OCI-LY3 (cell line): Measurements from ENCODE around the gene TXNL4A.

Experiments used
- EZH2phosphoT487 ChIP-seq: fragments of 200-600 bp; shearing (Covaris generic); IDR thresholded peaks from 2 replicates; pipeline ENCODE4 v1.6.1; 2018; ENCODE audit warnings: antibody characterized with exemption, mixed run types, low read depth
- TF ChIP-seq, protein P1 (sequence below): fragments of 200-600, 300-600 bp; sonication (generic); IDR thresholded peaks from 2 replicates; pipeline ENCODE4 v1.5.1; 2014; ENCODE audit warnings: antibody characterized with exemption, low read length, low read depth

GRCh38 chr18:79963658-79964329 is 24.6 kb downstream of the TXNL4A start:
- TF ChIP-seq, protein P1, sequence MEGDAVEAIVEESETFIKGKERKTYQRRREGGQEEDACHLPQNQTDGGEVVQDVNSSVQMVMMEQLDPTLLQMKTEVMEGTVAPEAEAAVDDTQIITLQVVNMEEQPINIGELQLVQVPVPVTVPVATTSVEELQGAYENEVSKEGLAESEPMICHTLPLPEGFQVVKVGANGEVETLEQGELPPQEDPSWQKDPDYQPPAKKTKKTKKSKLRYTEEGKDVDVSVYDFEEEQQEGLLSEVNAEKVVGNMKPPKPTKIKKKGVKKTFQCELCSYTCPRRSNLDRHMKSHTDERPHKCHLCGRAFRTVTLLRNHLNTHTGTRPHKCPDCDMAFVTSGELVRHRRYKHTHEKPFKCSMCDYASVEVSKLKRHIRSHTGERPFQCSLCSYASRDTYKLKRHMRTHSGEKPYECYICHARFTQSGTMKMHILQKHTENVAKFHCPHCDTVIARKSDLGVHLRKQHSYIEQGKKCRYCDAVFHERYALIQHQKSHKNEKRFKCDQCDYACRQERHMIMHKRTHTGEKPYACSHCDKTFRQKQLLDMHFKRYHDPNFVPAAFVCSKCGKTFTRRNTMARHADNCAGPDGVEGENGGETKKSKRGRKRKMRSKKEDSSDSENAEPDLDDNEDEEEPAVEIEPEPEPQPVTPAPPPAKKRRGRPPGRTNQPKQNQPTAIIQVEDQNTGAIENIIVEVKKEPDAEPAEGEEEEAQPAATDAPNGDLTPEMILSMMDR: no peak
- no peak for TF ChIP-seq EZH2phosphoT487
